SHP77 (cell line): ENCODE data around the gene MYO5B.
A peak's percentile ranks its signal among the peaks of the same experiment; 100 is the strongest.
"Not testable (repeated sequence)": the region's sequence is repeated elsewhere in the genome, so short reads cannot be mapped to it uniquely, and the experiment has no call there.

Source experiments
- DNase-seq, 2 experiments: peaks; one replicate each; lab custom pipeline; 2025; lab: John Stamatoyannopoulos, UW

The MYO5B gene

GRCh38 chr18:49834258-49834657 lies 360.7 kb downstream of the MYO5B start:
- DNase-seq = no peak

- no peak for DNase-seq
Measured at GRCh38 chr18:49833814-49834213, 361.1 kb downstream of the MYO5B start.

- no peak for DNase-seq
Measured at GRCh38 chr18:49832221-49832647, 362.7 kb downstream of the MYO5B start.

GRCh38 chr18:49827996-49828395 lies 367.0 kb downstream of the MYO5B start:
- no peak for DNase-seq

- DNase-seq = no peak
Measured at GRCh38 chr18:49819823-49820671, 374.9 kb downstream of the MYO5B start.

- DNase-seq = no peak
Measured at GRCh38 chr18:49819071-49819662, 375.8 kb downstream of the MYO5B start.

GRCh38 chr18:49817947-49818346 lies 377.0 kb downstream of the MYO5B start:
- DNase-seq = no peak

GRCh38 chr18:49815927-49816326 lies 379.0 kb downstream of the MYO5B start:
- DNase-seq = no peak

GRCh38 chr18:49814147-49814499 lies 380.8 kb downstream of the MYO5B start:
- DNase-seq = peak; percentile 52 to 71

- DNase-seq = peak; percentile 83 to 86
Measured at GRCh38 chr18:49813319-49814146, 381.4 kb downstream of the MYO5B start, which contains the start of gene ACAA2. Gene ACAA2 (minus strand): TSS chr18:49813533. CDS start chr18:49813484, 49 bp downstream.

GRCh38 chr18:49813069-49813318 lies 382.0 kb downstream of the MYO5B start:
- no peak for DNase-seq

- DNase-seq = peak in 1 of 2 experiments; percentile 18
Measured at GRCh38 chr18:49812286-49813068, 382.5 kb downstream of the MYO5B start.

GRCh38 chr18:49811151-49811938 lies 383.6 kb downstream of the MYO5B start:
- DNase-seq = no peak

- not testable (repeated sequence) for DNase-seq
Measured at GRCh38 chr18:49808553-49809191, 386.3 kb downstream of the MYO5B start.

GRCh38 chr18:49804096-49804495 lies 390.9 kb downstream of the MYO5B start:
- no peak for DNase-seq

- no peak for DNase-seq
Measured at GRCh38 chr18:49802623-49803022, 392.3 kb downstream of the MYO5B start.

GRCh38 chr18:49800491-49800890 lies 394.5 kb downstream of the MYO5B start:
- DNase-seq = not testable (repeated sequence)

GRCh38 chr18:49799806-49800205 lies 395.1 kb downstream of the MYO5B start:
- DNase-seq = not testable (repeated sequence)

- no peak for DNase-seq
Measured at GRCh38 chr18:49798001-49798400, 396.9 kb downstream of the MYO5B start.
